Activated CD4-positive, alpha-beta T cell treated with anti-CD3 and anti-CD28 coated beads, Interleukin-2, amount 10 ng/mL, durations not matched to agents 7 days and 5 days (primary cell): ENCODE results near the gene EYA2. TPM values are rescaled to one million over a fixed set of nuclear protein-coding genes. Genes with fewer than 3 reads are reported as not detected.

Experiments used
- CTCF ChIA-PET: fragments of 350-600 bp; sonication (Branson Sonifier 250); formaldehyde crosslinking; loops from one replicate; lab custom pipeline; 2021; ENCODE audit warnings: antibody characterized with exemption; lab: Charles Lee
- POLR2A ChIA-PET: fragments of 350-600 bp; sonication (Branson Sonifier 250); formaldehyde crosslinking; loops from one replicate; lab custom pipeline; 2021; ENCODE audit warnings: antibody characterized with exemption; lab: Charles Lee
- DNase-seq: peaks from one replicate; pipeline ENCODE4 v3.0.0-alpha.2; 2020
- H3K27ac Mint-ChIP-seq: one replicate; pipeline ENCODE4 v1.8.0; 2021; ENCODE audit warnings: mild to moderate bottlenecking, moderate library complexity, mixed read lengths
- H3K27me3 Mint-ChIP-seq: one replicate; pipeline ENCODE4 v1.8.0; 2021; ENCODE audit warnings: mixed read lengths
- H3K36me3 Mint-ChIP-seq: one replicate; pipeline ENCODE4 v1.8.0; 2021; ENCODE audit warnings: low read depth, mixed read lengths
- H3K4me1 Mint-ChIP-seq: one replicate; pipeline ENCODE4 v1.8.0; 2021; ENCODE audit warnings: mixed read lengths
- H3K4me3 Mint-ChIP-seq: one replicate; pipeline ENCODE4 v1.8.0; 2021; ENCODE audit warnings: mild to moderate bottlenecking, moderate library complexity, mixed read lengths
- H3K9me3 Mint-ChIP-seq: one replicate; pipeline ENCODE4 v1.8.0; 2021; ENCODE audit warnings: mixed read lengths
- total RNA-seq, 2 experiments: library from RNA; stranded (reverse); gene quantifications; one replicate each; pipeline ENCODE4 v1.2.3, GENCODE V29; 2021

Gene EYA2
- total RNA-seq, 2 experiments from 2014 or later: not detected

GRCh38 chr20:46939031-46939965, 44.7 kb downstream of the EYA2 start:
- Mint-ChIP-seq H3K36me3 (no peaks in the 10 kb centered on the region), H3K4me1 (no peaks in the 10 kb centered on the region), H3K27ac (no peak overlapping the region), H3K9me3 (no peaks in the 10 kb centered on the region), H3K27me3 (peaks cover 2% of the 10 kb centered on the region), H3K4me3 (no peak overlapping the region)
- ChIA-PET CTCF (no interaction called here), POLR2A (no interaction called here)
- DNase-seq: no peak

DNA sequence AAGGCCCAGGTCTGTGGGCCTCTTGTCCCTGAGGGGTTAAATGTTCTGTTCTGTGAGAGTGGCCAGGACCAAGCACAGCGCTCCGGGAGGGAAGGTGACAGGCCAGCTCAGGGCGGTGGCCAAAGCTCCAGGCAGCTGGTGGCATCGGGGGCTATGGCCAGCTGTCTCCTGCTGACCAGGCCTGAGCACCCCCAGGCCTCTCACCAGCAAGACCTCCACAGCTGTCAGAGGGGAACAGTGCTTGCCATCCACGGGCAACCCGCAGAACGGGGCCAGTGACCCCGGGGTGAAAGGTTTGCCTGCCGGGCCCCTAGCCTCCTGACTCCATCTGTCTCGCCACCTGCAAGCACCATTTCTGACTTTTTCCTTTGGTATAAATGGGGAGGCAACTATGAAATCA, 46.0 kb downstream of the EYA2 start:
- Mint-ChIP-seq H3K36me3 (no peaks in the 10 kb centered on the region), H3K4me1 (no peaks in the 10 kb centered on the region), H3K27me3 (peaks cover 3% of the 10 kb centered on the region), H3K9me3 (no peaks in the 10 kb centered on the region), H3K27ac (no peak overlapping the region), H3K4me3 (no peak overlapping the region)
- no peak for DNase-seq
- POLR2A ChIA-PET: no interaction called here
- CTCF ChIA-PET: no interaction called here

DNA sequence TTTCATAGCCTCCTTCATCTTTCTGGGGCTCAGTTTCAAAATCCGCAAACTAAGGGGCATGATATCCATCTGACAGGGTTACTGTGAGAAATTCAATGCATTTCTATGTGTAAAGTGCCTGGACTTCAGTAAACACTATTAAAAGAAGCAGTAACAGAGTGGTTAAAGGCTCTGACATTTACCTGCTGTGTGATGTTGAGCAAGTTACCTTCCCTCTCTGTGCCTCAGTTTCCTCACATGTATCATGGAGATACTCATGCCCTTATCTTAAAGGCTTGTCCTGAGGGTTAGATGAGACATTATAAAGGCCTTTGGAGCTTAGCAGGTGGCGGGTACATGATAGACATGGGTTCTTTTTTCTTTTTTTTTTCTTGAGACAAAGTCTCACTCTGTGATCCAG, 46.8 kb downstream of the EYA2 start:
- POLR2A ChIA-PET: no interaction called here
- no peak for DNase-seq
- H3K36me3 Mint-ChIP-seq: no peaks in the 10 kb centered on the region
- H3K4me1 Mint-ChIP-seq: no peaks in the 10 kb centered on the region
- peaks cover 3% of the 10 kb centered on the region for H3K27me3 Mint-ChIP-seq
- H3K4me3 Mint-ChIP-seq: no peak overlapping the region
- H3K27ac Mint-ChIP-seq: no peak overlapping the region
- CTCF ChIA-PET: no interaction called here
- H3K9me3 Mint-ChIP-seq: no peaks in the 10 kb centered on the region

DNA sequence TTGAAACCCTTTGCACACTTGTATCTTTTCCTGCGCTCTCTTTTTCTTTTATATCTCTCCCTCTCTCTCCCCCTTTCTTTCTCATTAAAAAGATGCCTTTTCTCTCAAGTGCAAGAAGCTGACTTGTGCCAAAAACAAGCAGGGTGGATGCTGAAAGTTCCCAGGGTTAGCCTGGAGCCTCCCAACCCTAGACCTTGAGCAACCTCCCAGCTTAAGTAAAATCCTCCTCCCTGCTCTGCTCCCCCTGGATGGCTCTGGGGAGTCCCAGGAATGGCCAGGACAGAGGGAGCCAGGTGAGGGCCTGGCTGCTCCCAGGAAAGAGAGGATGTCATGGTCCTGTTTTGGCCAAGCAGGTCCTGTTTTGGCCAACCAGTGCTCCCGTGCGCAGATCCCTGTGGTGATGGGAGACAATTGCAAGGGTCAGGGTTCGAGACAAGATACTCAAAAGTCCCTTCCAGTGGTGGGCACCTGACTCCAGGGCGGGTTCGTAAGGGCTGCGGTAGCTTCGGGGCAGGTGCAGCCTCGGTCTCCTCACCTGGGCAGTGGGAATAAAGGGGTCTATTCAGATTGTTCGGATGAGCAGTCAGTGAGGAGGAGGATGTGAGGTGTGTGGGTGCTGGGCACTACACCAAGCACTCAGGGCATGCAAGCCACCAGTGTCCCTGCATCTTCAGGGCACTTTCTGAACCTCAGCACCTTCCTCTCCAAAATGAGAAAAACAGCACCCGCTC, 49.4 kb downstream of the EYA2 start:
- CTCF ChIA-PET: interaction anchor here (1.1 kb wide), 1 partner anchor 10 kb away, joined by 3 read pairs; no protein-coding TSS in a partner anchor

DNA sequence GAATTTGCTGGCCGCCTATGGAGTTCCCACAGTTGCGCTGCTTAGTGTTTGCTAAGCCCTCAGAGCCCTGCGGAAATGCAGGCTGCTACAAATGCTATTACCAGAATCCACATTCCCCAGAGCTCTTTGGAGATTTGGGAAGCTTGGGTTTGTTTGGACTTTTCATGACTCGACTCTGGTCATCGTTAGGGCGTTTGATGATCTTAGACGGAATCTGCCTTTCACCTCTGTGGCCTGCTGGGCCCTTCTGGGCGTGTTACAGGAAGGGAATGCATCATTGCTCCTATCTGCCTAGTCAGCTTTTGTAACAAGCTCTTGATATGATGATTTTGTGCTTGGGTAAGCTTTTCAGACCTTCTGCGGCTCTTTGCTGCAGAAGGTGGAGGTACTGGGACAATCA, 50.8 kb downstream of the EYA2 start:
- Mint-ChIP-seq H3K27me3 (peaks cover 13% of the 10 kb centered on the region), H3K4me3 (no peak overlapping the region), H3K4me1 (no peaks in the 10 kb centered on the region), H3K36me3 (no peaks in the 10 kb centered on the region), H3K9me3 (no peaks in the 10 kb centered on the region), H3K27ac (no peak overlapping the region)
- DNase-seq: no peak
- POLR2A ChIA-PET: no interaction called here
- CTCF ChIA-PET: interaction anchor here (1.1 kb wide), 1 partner anchor 9 kb away, joined by 3 read pairs; no protein-coding TSS in a partner anchor

More for the DNA sequence above, 49.4 kb downstream of the EYA2 start:
- Mint-ChIP-seq H3K36me3 (no peaks in the 10 kb centered on the region), H3K4me3 (no peak overlapping the region), H3K4me1 (no peaks in the 10 kb centered on the region), H3K27me3 (peaks cover 13% of the 10 kb centered on the region), H3K27ac (no peak overlapping the region), H3K9me3 (no peaks in the 10 kb centered on the region)
- no peak for DNase-seq
- POLR2A ChIA-PET: no interaction called here

GRCh38 chr20:46946181-46946624, 51.6 kb downstream of the EYA2 start:
- no peaks in the 10 kb centered on the region for H3K4me1 Mint-ChIP-seq
- DNase-seq: no peak
- H3K27me3 Mint-ChIP-seq: peaks cover 17% of the 10 kb centered on the region
- CTCF ChIA-PET: no interaction called here
- no peak overlapping the region for H3K27ac Mint-ChIP-seq
- POLR2A ChIA-PET: no interaction called here
- no peak overlapping the region for H3K4me3 Mint-ChIP-seq
- no peaks in the 10 kb centered on the region for H3K36me3 Mint-ChIP-seq
- no peaks in the 10 kb centered on the region for H3K9me3 Mint-ChIP-seq

DNA sequence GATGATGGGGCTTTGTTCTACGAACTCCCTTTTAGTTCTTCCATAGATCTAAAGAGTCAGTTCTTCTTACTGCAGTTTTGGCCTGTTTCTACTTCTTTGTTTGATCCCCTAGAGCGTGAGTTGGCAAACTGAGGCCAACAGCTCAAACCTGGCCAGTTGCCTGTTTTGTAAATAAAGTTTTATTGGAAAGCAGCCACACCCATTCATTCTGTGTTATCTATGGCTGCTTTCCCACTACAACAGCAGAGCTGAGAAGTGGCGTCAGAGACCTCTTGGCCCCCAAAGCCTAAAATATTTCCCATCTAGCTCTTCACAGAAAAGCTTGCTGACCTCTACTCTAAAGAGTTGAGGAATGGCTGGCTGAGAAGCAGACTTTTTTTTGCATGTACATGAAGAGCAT, 52.2 kb downstream of the EYA2 start:
- Mint-ChIP-seq H3K4me3 (no peak overlapping the region), H3K27ac (no peak overlapping the region), H3K4me1 (no peaks in the 10 kb centered on the region), H3K27me3 (peaks cover 17% of the 10 kb centered on the region), H3K36me3 (no peaks in the 10 kb centered on the region), H3K9me3 (no peaks in the 10 kb centered on the region)
- POLR2A ChIA-PET: no interaction called here
- CTCF ChIA-PET: no interaction called here
- no peak for DNase-seq

DNA sequence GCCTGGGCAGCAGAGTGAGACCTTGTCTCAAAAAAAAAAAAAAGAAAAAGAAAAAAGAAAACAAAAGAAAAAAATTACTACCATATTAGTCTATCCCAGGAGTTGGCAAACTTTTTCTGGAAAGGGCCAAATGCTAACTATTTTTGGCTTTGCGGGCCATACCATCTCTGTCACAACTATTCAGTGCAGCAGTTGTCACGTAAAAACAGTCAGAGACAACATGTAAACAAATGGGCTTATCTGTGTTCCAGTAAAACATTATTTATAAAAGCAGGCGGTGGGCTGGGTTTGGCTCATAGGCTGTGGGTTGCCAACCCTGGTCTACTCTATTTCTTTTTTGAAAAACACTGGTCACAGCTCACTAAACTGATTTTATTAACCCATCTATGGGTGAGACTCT, 53.4 kb downstream of the EYA2 start:
- Mint-ChIP-seq H3K27me3 (peaks cover 17% of the 10 kb centered on the region), H3K9me3 (no peaks in the 10 kb centered on the region), H3K27ac (no peak overlapping the region), H3K4me3 (no peak overlapping the region), H3K36me3 (no peaks in the 10 kb centered on the region), H3K4me1 (no peaks in the 10 kb centered on the region)
- POLR2A ChIA-PET: no interaction called here
- DNase-seq: no peak
- CTCF ChIA-PET: interaction anchor here (0.5 kb wide), 1 partner anchor 1497 kb away, joined by 3 read pairs; no protein-coding TSS in a partner anchor

- Mint-ChIP-seq H3K4me3 (no peak overlapping the region), H3K4me1 (no peaks in the 10 kb centered on the region), H3K27ac (no peak overlapping the region), H3K36me3 (no peaks in the 10 kb centered on the region), H3K9me3 (peaks cover 2% of the 10 kb centered on the region), H3K27me3 (peaks cover 15% of the 10 kb centered on the region)
- CTCF ChIA-PET: no interaction called here
- no peak for DNase-seq
- POLR2A ChIA-PET: no interaction called here
These were observed 56.8 kb downstream of the EYA2 start for GRCh38 chr20:46951405-46951804.

DNA sequence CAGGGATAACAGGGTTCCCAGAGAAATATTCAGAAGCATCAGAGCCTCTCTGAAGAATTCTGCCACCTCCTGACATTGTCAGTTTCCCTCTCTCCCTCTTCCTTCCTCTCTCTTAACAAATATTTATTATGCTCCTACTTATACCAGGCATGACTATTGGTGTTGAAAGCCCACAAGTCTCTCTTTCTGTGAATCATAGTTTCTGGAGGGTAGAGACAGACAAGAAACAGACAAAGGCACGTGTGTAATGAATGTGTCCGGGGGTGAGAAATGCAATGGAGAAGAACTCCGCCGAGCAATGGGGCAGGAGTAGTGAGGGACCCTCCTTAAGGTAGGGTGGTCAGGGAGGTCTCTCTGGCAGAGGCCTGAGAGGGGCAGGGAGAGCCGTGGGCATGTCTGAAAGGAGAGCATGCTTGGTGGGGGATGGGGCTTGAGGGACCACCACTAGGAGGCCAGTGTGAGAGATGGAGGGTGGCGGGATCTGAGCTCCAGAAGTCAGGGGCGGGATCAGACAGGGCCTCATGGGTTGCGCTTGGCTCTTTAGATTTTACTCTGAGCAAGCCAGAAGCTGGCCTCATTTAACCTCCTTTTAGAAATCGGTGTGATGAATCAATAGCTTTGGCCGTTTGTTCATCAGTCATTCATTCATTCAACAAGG, 57.3 kb downstream of the EYA2 start:
- H3K4me1 Mint-ChIP-seq: no peaks in the 10 kb centered on the region
- no peak for DNase-seq
- ChIA-PET CTCF (interaction anchor here (0.6 kb wide), 1 partner anchor 383 kb away, joined by 3 read pairs; no protein-coding TSS in a partner anchor), POLR2A (no interaction called here)
- peaks cover 5% of the 10 kb centered on the region for H3K9me3 Mint-ChIP-seq
- no peak overlapping the region for H3K27ac Mint-ChIP-seq
- H3K36me3 Mint-ChIP-seq: no peaks in the 10 kb centered on the region
- no peak overlapping the region for H3K4me3 Mint-ChIP-seq
- H3K27me3 Mint-ChIP-seq: peaks cover 14% of the 10 kb centered on the region

DNA sequence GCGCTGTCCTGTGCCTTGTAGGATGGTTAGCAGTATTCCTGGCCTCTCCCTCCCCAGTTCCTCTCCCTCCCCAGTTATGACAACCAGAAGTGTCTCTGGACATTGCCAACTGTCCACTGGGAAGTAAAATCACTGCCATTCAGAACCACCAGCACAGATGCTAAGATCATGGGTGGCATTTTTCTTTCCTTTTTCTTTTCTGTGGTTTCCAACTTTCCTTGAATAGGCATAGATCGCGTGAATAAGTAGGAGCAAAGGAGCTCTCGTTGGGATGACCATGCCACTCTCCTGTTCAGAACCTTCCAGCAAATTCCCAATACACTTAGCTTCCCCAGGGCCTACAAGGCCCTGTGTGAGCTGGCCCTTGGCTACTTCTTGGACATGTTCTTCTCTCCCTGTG, 59.0 kb downstream of the EYA2 start:
- POLR2A ChIA-PET: no interaction called here
- CTCF ChIA-PET: interaction anchor here (1.2 kb wide), 1 partner anchor 9 kb away, joined by 3 read pairs; no protein-coding TSS in a partner anchor

DNA sequence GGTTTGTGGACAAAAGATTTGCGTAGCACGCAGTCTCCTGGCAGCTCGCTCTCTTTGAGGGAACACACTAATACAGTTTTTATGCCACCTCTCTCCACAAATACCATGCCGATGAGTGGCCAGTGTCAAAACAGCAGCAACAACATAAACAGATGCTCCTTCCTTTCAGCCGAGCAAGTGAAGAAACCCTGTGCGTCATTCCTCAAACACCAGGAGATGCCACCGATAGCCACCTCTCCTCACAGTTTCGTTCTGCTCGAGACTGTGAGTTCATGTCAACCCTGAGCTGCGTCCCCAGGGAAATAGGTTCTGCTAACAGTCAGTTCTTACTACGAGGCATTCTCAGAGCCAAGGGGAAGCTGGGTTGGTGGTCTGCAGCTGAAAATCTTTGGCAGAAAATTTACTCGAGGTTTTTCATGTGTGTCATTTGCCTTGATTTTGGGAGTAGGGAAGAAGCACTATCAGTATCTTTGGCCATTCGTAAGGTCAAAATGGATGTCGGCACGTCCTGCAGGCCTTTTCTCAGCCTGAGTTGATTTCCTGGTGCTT, 59.9 kb downstream of the EYA2 start:
- H3K36me3 Mint-ChIP-seq: no peaks in the 10 kb centered on the region
- ChIA-PET CTCF (interaction anchor here (1.2 kb wide), 1 partner anchor 10 kb away, joined by 3 read pairs; no protein-coding TSS in a partner anchor), POLR2A (no interaction called here)
- no peak overlapping the region for H3K27ac Mint-ChIP-seq
- peaks cover 7% of the 10 kb centered on the region for H3K9me3 Mint-ChIP-seq
- no peak overlapping the region for H3K4me3 Mint-ChIP-seq
- no peaks in the 10 kb centered on the region for H3K4me1 Mint-ChIP-seq
- peaks cover 7% of the 10 kb centered on the region for H3K27me3 Mint-ChIP-seq
- DNase-seq: no peak

More for the DNA sequence above, 59.0 kb downstream of the EYA2 start:
- no peaks in the 10 kb centered on the region for H3K4me1 Mint-ChIP-seq
- H3K27ac Mint-ChIP-seq: no peak overlapping the region
- peaks cover 12% of the 10 kb centered on the region for H3K27me3 Mint-ChIP-seq
- no peaks in the 10 kb centered on the region for H3K36me3 Mint-ChIP-seq
- no peak overlapping the region for H3K4me3 Mint-ChIP-seq
- H3K9me3 Mint-ChIP-seq: peaks cover 7% of the 10 kb centered on the region
- no peak for DNase-seq
